GM23338 (cell line): ENCODE measurements around the gene SLC25A13. TPM values are rescaled to one million over a fixed set of nuclear protein-coding genes. Genes with fewer than 3 reads are reported as not detected.

Experiments used
- ATAC-seq: fragments of 200-7000 bp; cut with Tn5 transposase; 3 replicates; pipeline ENCODE4 v1.9.1; 2020
- DNase-seq: peaks from one replicate; pipeline ENCODE4 v3.0.0-alpha.2; 2015; ENCODE audit warnings: low spot score
- H2AFZ ChIP-seq: fragments of 200-600 bp; sonication (generic); 2 replicates; pipeline ENCODE4 v1.8.0; 2016; ENCODE audit warnings: antibody characterized with exemption, mild to moderate bottlenecking, moderate library complexity
- H3F3A ChIP-seq: fragments of 200-600 bp; sonication (generic); replicated peaks from 2 replicates; pipeline ENCODE4 v1.8.0; 2017; ENCODE audit warnings: antibody characterized with exemption, mixed run types, low read depth
- H3K27ac ChIP-seq: fragments of 200-600 bp; sonication (generic); 2 replicates; pipeline ENCODE4 v1.6.1; 2016; ENCODE audit warnings: low read depth
- H3K27me3 ChIP-seq: fragments of 200-600 bp; sonication (generic); 2 replicates; pipeline ENCODE4 v1.8.0; 2016; ENCODE audit warnings: mild to moderate bottlenecking, mixed run types, moderate library complexity; ENCODE audit not compliant: insufficient read depth
- H3K36me3 ChIP-seq: fragments of 200-600 bp; sonication (generic); 2 replicates; pipeline ENCODE4 v1.8.0; 2016; ENCODE audit warnings: mild to moderate bottlenecking; ENCODE audit not compliant: insufficient read depth
- H3K4me1 ChIP-seq: fragments of 200-600 bp; sonication (generic); 2 replicates; pipeline ENCODE4 v1.8.0; 2016; ENCODE audit warnings: mild to moderate bottlenecking, moderate library complexity; ENCODE audit not compliant: insufficient read depth
- H3K4me2 ChIP-seq: fragments of 200-600 bp; sonication (generic); 2 replicates; pipeline ENCODE4 v1.7.1; 2017; ENCODE audit warnings: mixed run types
- H3K4me3 ChIP-seq: fragments of 200-600 bp; sonication (generic); 2 replicates; pipeline ENCODE4 v1.6.1; 2016; ENCODE audit warnings: mixed run types
- H3K79me2 ChIP-seq: fragments of 200-600 bp; sonication (generic); replicated peaks from 2 replicates; pipeline ENCODE4 v1.8.0; 2017; ENCODE audit warnings: mild to moderate bottlenecking; ENCODE audit not compliant: insufficient read depth
- H3K9me2 ChIP-seq: fragments of 200-600 bp; sonication (generic); 2 replicates; pipeline ENCODE4 v1.8.0; 2017; ENCODE audit not compliant: insufficient read depth
- H4K20me1 ChIP-seq: fragments of 200-600 bp; sonication (generic); replicated peaks from 2 replicates; pipeline ENCODE4 v1.8.0; 2017; ENCODE audit warnings: mild to moderate bottlenecking; ENCODE audit not compliant: insufficient read depth
- H3K27ac Mint-ChIP-seq: 2 replicates; pipeline ENCODE4 v1.8.0; 2020; ENCODE audit warnings: inconsistent platforms, mild to moderate bottlenecking, moderate library complexity, mixed read lengths
- H3K27me3 Mint-ChIP-seq: 3 replicates; pipeline ENCODE4 v1.8.0; 2022; ENCODE audit warnings: low read depth, mild to moderate bottlenecking, moderate library complexity, mixed read lengths, inconsistent platforms; ENCODE audit not compliant: insufficient read depth, poor library complexity
- H3K36me3 Mint-ChIP-seq: 3 replicates; pipeline ENCODE4 v1.8.0; 2021; ENCODE audit warnings: low read depth, mild to moderate bottlenecking, inconsistent platforms, moderate library complexity, mixed read lengths
- H3K4me1 Mint-ChIP-seq: 3 replicates; pipeline ENCODE4 v1.8.0; 2020; ENCODE audit warnings: mild to moderate bottlenecking, inconsistent platforms, mixed read lengths
- H3K4me3 Mint-ChIP-seq: 3 replicates; pipeline ENCODE4 v1.8.0; 2021; ENCODE audit warnings: moderate library complexity, mild to moderate bottlenecking, inconsistent platforms, mixed read lengths
- H3K9me3 Mint-ChIP-seq: 3 replicates; pipeline ENCODE4 v1.8.0; 2020; ENCODE audit warnings: moderate library complexity, mild to moderate bottlenecking, inconsistent platforms, mixed read lengths
- CTCF ChIP-seq, 2 experiments: fragments of 200-600 bp in 1 of 2; sonication (generic) in 1 of 2; conservative IDR thresholded peaks; 2 replicates each; pipeline versions ENCODE4 v1.5.1 to v1.6.1; 2016 to 2017; ENCODE audit warnings: antibody characterized with exemption in 2 of 2, low read depth in 2 of 2, mild to moderate bottlenecking in 2 of 2, moderate library complexity in 1 of 2
- ETS1 ChIP-seq: IDR thresholded peaks from 2 replicates; pipeline ENCODE4 v1.6.1; 2016; ENCODE audit warnings: antibody characterized with exemption
- EZH2phosphoT487 ChIP-seq: fragments of 200-600 bp; sonication (generic); IDR thresholded peaks from one replicate; pipeline ENCODE4 v1.8.1; 2018; ENCODE audit warnings: antibody characterized with exemption; ENCODE audit not compliant: unreplicated experiment
- JUNB ChIP-seq: IDR thresholded peaks from one replicate; pipeline ENCODE4 v1.6.1; 2016; ENCODE audit warnings: antibody characterized with exemption; ENCODE audit not compliant: unreplicated experiment
- NANOG ChIP-seq: IDR thresholded peaks from 2 replicates; pipeline ENCODE4 v1.6.1; 2016; ENCODE audit warnings: antibody characterized with exemption, borderline replicate concordance
- POLR2AphosphoS5 ChIP-seq: IDR thresholded peaks from 2 replicates; pipeline ENCODE4 v1.6.1; 2016; ENCODE audit warnings: antibody characterized with exemption, low read depth
- REST ChIP-seq: IDR thresholded peaks from one replicate; pipeline ENCODE4 v1.6.1; 2018; ENCODE audit warnings: antibody characterized with exemption; ENCODE audit not compliant: unreplicated experiment
- STAT1 ChIP-seq: IDR thresholded peaks from one replicate; pipeline ENCODE4 v1.6.1; 2016; ENCODE audit warnings: antibody characterized with exemption; ENCODE audit not compliant: unreplicated experiment
- ZNF114 ChIP-seq: fragments of 250-450 bp; sonication (Bioruptor Pico); IDR thresholded peaks from 2 replicates; pipeline ENCODE4 v1.5.0; 2020; ENCODE audit warnings: mild to moderate bottlenecking, moderate library complexity
- ZNF331 ChIP-seq: fragments of 250-450 bp; sonication (Bioruptor Pico); IDR thresholded peaks from 2 replicates; pipeline ENCODE4 v1.5.0; 2020; ENCODE audit warnings: low read depth, mild to moderate bottlenecking, moderate library complexity
- polyA plus RNA-seq: library from polyadenylated mRNA; unstranded; fragments of >200 nt; fragmentation: Nextera tagmentation; extraction: Ambion mirVana; gene quantifications from 2 replicates; pipeline ENCODE4 v1.2.1, GENCODE V29; 2016
- total RNA-seq: library from RNA; depleted of rRNA; stranded (reverse); fragments of >200 nt; shearing (Covaris generic); gene quantifications from 2 replicates; pipeline ENCODE4 v1.2.3, GENCODE V29; 2014

SLC25A13 gene
- total and polyA plus RNA-seq, 2 experiments from 2014 or later: 51.1 to 84.6 TPM

- no peak for TF ChIP-seq CTCF (conservative IDR thresholded peaks at IDR 0.05; ENCODE audit: low read depth in 2 of 2)
- TF ChIP-seq ZNF331 (CRISPR knock-in tag): no peak
- no peak for TF ChIP-seq ZNF114 (CRISPR knock-in tag)
- TF ChIP-seq REST: no peak
- no peak for TF ChIP-seq ETS1
Measured at GRCh38 chr7:96111405-96111804, 210.5 kb downstream of the SLC25A13 start (continued).

- H3K9me3 Mint-ChIP-seq: no peaks in the 10 kb centered on the region
Measured at GRCh38 chr7:96104984-96105383, 216.9 kb downstream of the SLC25A13 start.

GRCh38 chr7:96102096-96102811 lies 219.6 kb downstream of the SLC25A13 start:
- H3K27ac ChIP-seq: no peak overlapping the region
- no peak for ATAC-seq
- no peak overlapping the region for H2AFZ ChIP-seq
- TF ChIP-seq JUNB (no peak), STAT1 (no peak), EZH2phosphoT487 (no peak), ETS1 (no peak), NANOG (no peak), REST (no peak)
- no peaks in the 10 kb centered on the region for H3K27me3 ChIP-seq
- H3K4me3 ChIP-seq: no peak overlapping the region
- no peaks in the 10 kb centered on the region for H3K36me3 ChIP-seq
- Mint-ChIP-seq H3K9me3 (no peaks in the 10 kb centered on the region), H3K36me3 (no peaks in the 10 kb centered on the region), H3K27me3 (no peaks in the 10 kb centered on the region), H3K27ac (no peak overlapping the region), H3K4me3 (no peak overlapping the region), H3K4me1 (no peaks in the 10 kb centered on the region; the same call in 2 of the 3 replicates)
- H4K20me1 ChIP-seq: no peaks in the 10 kb centered on the region
- H3K9me2 ChIP-seq: no peaks in the 10 kb centered on the region
- H3K79me2 ChIP-seq: no peaks in the 10 kb centered on the region
- no peak for DNase-seq
- H3F3A ChIP-seq: no peaks in the 10 kb centered on the region
- H3K4me2 ChIP-seq: no peak overlapping the region
- H3K4me1 ChIP-seq: no peaks in the 10 kb centered on the region

More at GRCh38 chr7:96104984-96105383, 216.9 kb downstream of the SLC25A13 start:
- H3K4me1 ChIP-seq: no peaks in the 10 kb centered on the region
- no peaks in the 10 kb centered on the region; the same call in 2 of the 3 replicates for H3K4me1 Mint-ChIP-seq
- H3K27ac ChIP-seq: no peak overlapping the region
- no peaks in the 10 kb centered on the region for H3F3A ChIP-seq
- H3K4me2 ChIP-seq: no peak overlapping the region
- no peaks in the 10 kb centered on the region for H3K9me2 ChIP-seq
- TF ChIP-seq POLR2AphosphoS5: no peak
- no peak overlapping the region for H3K4me3 Mint-ChIP-seq
- no peak overlapping the region for H2AFZ ChIP-seq
- no peaks in the 10 kb centered on the region for H3K36me3 ChIP-seq
- no peak overlapping the region for H3K27ac Mint-ChIP-seq
- H3K36me3 Mint-ChIP-seq: no peaks in the 10 kb centered on the region
- ATAC-seq (no peak), DNase-seq (no peak)
- no peaks in the 10 kb centered on the region for H3K27me3 Mint-ChIP-seq
- no peaks in the 10 kb centered on the region for H3K27me3 ChIP-seq
- H3K4me3 ChIP-seq: no peak overlapping the region
- H4K20me1 ChIP-seq: no peaks in the 10 kb centered on the region
- no peaks in the 10 kb centered on the region for H3K79me2 ChIP-seq
